PFSK-1 (cell line): ENCODE results near the gene VSIG10L.

Source experiments
- FOXP2 ChIP-seq: optimal IDR thresholded peaks from 2 replicates; pipeline ENCODE3; 2011; ENCODE audit warnings: borderline replicate concordance, control low read depth, inconsistent platforms; ENCODE audit not compliant: insufficient read depth; ENCODE audit errors: extremely low read length, extremely low read depth
- POLR2AphosphoS5 ChIP-seq: IDR thresholded peaks from 2 replicates; pipeline ENCODE4 v1.6.1; 2012; ENCODE audit warnings: low read depth, mild to moderate bottlenecking, control low read depth, low read length, moderate library complexity
- REST ChIP-seq, 2 experiments: IDR thresholded peaks; 2 replicates each; pipeline versions ENCODE4 v1.6.1 to v1.8.0; 2011 to 2012; ENCODE audit warnings: low read depth in 2 of 2, low read length in 2 of 2, control low read depth in 1 of 2, inconsistent platforms in 1 of 2, mild to moderate bottlenecking in 1 of 2, moderate library complexity in 1 of 2; ENCODE audit not compliant: insufficient read depth in 1 of 2
- TAF1 ChIP-seq: IDR thresholded peaks from 2 replicates; pipeline ENCODE4 v1.6.1; 2012; ENCODE audit warnings: low read length, control low read depth, borderline replicate concordance; ENCODE audit not compliant: insufficient read depth

GRCh38 chr19:51364200-51365106 is 22.5 kb upstream of the VSIG10L start:
- TF ChIP-seq TAF1: no peak
- no peak for TF ChIP-seq POLR2AphosphoS5
- no peak for TF ChIP-seq REST (IDR thresholded peaks at IDR 0.05; ENCODE audit: insufficient read depth in 1 of 2, low read depth in 2 of 2, low read length in 2 of 2)
- TF ChIP-seq FOXP2: no peak
